HepG2 (cell line): ENCODE results near the gene SAP25. TPM values are rescaled to one million over a fixed set of nuclear protein-coding genes. Genes with fewer than 3 reads are reported as not detected.

ENCODE experiments used
- ATAC-seq: fragments of 200-7000 bp; cut with Tn5 transposase; 3 replicates; pipeline ENCODE4 v1.9.1; 2020; ENCODE audit warnings: mild to moderate bottlenecking, moderate library complexity
- BruUV-seq: library from RNA; stranded (reverse); fragments of 400-500 nt; replicated peaks from 2 replicates; lab custom pipeline; 2021; lab: Mats Ljungman, UMichigan
- CTCF ChIA-PET: fragments of 300-600 bp; formaldehyde crosslinking; extraction: SDS; loops from one replicate; lab custom pipeline; 2021; ENCODE audit warnings: low total read pairs, inconsistent platforms, low intra/inter-chr PET ratio; lab: Yijun Ruan, JAX
- POLR2A ChIA-PET: fragments of 350-600 bp; sonication (Branson Sonifier 250); formaldehyde crosslinking; loops from one replicate; lab custom pipeline; 2020; ENCODE audit warnings: antibody characterized with exemption, inconsistent platforms; lab: Yijun Ruan, JAX
- DNase-seq: peaks from one replicate; pipeline ENCODE4 v3.0.0-alpha.2; 2015; ENCODE audit warnings: low spot score
- FAIRE-seq: peaks from 3 replicates; lab custom pipeline; 2011; peaks lifted over from hg19 to GRCh38; lab: Jason Lieb, UNC
- H2AFZ ChIP-seq: one replicate; pipeline ENCODE4 v1.6.1; 2011; ENCODE audit warnings: low read length, inconsistent platforms
- H3K27ac ChIP-seq: fragments of 300-600 bp; 3 replicates; pipeline ENCODE4 v1.8.0; 2011; ENCODE audit warnings: mixed run types, mild to moderate bottlenecking, mixed read lengths, low read length, inconsistent platforms; ENCODE audit not compliant: insufficient read depth; ENCODE audit errors: extremely low read length
- H3K27me3 ChIP-seq, 2 experiments: fragments of 200-600 bp in 1 of 2; 2 replicates in 1 of 2; 3 replicates in 1 of 2; pipeline versions ENCODE4 v1.6.0 to v1.8.0; 2011; ENCODE audit warnings: low read length in 2 of 2, mild to moderate bottlenecking in 2 of 2, moderate library complexity in 2 of 2, inconsistent platforms in 1 of 2; ENCODE audit not compliant: insufficient read depth in 2 of 2, control insufficient read depth in 1 of 2
- H3K36me3 ChIP-seq, 2 experiments: fragments of 200-600 bp in 1 of 2; replicated peaks in 1 of 2; 2 replicates in 1 of 2; 3 replicates in 1 of 2; pipeline versions ENCODE4 v1.5.1 to v1.8.0; 2011; ENCODE audit warnings: low read length in 2 of 2, inconsistent platforms in 1 of 2; ENCODE audit not compliant: insufficient read depth in 2 of 2, control insufficient read depth in 1 of 2
- H3K4me1 ChIP-seq: 2 replicates; pipeline ENCODE4 v1.5.1; 2012; ENCODE audit warnings: low read length, inconsistent platforms; ENCODE audit not compliant: insufficient read depth
- H3K4me2 ChIP-seq: 2 replicates; pipeline ENCODE4 v1.6.0; 2011; ENCODE audit warnings: low read depth, low read length, inconsistent platforms
- H3K4me3 ChIP-seq, 3 experiments: fragments of 200-600 bp in 1 of 3; sonication (generic), shearing (Covaris generic) in 1 of 3; replicated peaks in 1 of 3; 2 replicates each; pipeline ENCODE4 v1.5.1; 2011 to 2016; ENCODE audit warnings: low read length in 3 of 3, inconsistent platforms in 2 of 3, low read depth in 2 of 3, mild to moderate bottlenecking in 2 of 3, control low read depth in 1 of 3, mixed read lengths in 1 of 3; ENCODE audit not compliant: insufficient read depth in 1 of 3
- H3K79me2 ChIP-seq: one replicate; pipeline ENCODE4 v1.6.1; 2011; ENCODE audit warnings: low read length, inconsistent platforms; ENCODE audit not compliant: insufficient read depth
- H3K9ac ChIP-seq: 2 replicates; pipeline ENCODE4 v1.6.0; 2011; ENCODE audit warnings: mild to moderate bottlenecking, low read depth, low read length, inconsistent platforms; ENCODE audit not compliant: insufficient read depth
- H3K9me3 ChIP-seq: 2 replicates; pipeline ENCODE4 v1.5.1; 2012; ENCODE audit warnings: mild to moderate bottlenecking, low read length
- H4K20me1 ChIP-seq: 2 replicates; pipeline ENCODE4 v1.6.0; 2011; ENCODE audit warnings: inconsistent platforms, mild to moderate bottlenecking, low read length, moderate library complexity; ENCODE audit not compliant: insufficient read depth
- ATF1 ChIP-seq: IDR thresholded peaks from 2 replicates; pipeline ENCODE4 v1.6.1; 2016; ENCODE audit warnings: mild to moderate bottlenecking, control low read depth
- HCFC1 ChIP-seq: fragments of 150-350 bp; IDR thresholded peaks from 2 replicates; pipeline ENCODE4 v1.6.1; 2014; ENCODE audit warnings: low read depth, low read length
- HNRNPL ChIP-seq: fragments of 200-400 bp; formaldehyde crosslinking; IDR thresholded peaks from 2 replicates; pipeline ENCODE4 v1.6.1; 2017; ENCODE audit warnings: mild to moderate bottlenecking, low read depth, low read length
- KMT2A ChIP-seq: sonication (generic); formaldehyde crosslinking; IDR thresholded peaks from 2 replicates; pipeline ENCODE4 v1.4.0; 2020; ENCODE audit warnings: missing genetic modification reagents
- NFIB ChIP-seq: sonication (generic); formaldehyde crosslinking; IDR thresholded peaks from 2 replicates; pipeline ENCODE4 v1.9.0; 2021; ENCODE audit warnings: missing genetic modification reagents, mild to moderate bottlenecking, borderline replicate concordance
- PHF21A ChIP-seq: sonication (generic); formaldehyde crosslinking; IDR thresholded peaks from 2 replicates; pipeline ENCODE4 v1.5.0; 2020; ENCODE audit warnings: mild to moderate bottlenecking, missing genetic modification reagents
- RAD51 ChIP-seq: fragments of 450-650 bp; IDR thresholded peaks from 2 replicates; pipeline ENCODE4 v1.6.1; 2016; ENCODE audit warnings: borderline replicate concordance
- RORA ChIP-seq: sonication (generic); formaldehyde crosslinking; IDR thresholded peaks from 2 replicates; pipeline ENCODE4 v1.5.0; 2020; ENCODE audit warnings: mild to moderate bottlenecking, missing genetic modification reagents, moderate library complexity
- RXRA ChIP-seq: sonication (generic); formaldehyde crosslinking; IDR thresholded peaks from 2 replicates; pipeline ENCODE4 v1.5.1; 2020; ENCODE audit warnings: missing genetic modification reagents
- TCF7L2 ChIP-seq: IDR thresholded peaks from 2 replicates; pipeline ENCODE4 v1.6.1; 2011; ENCODE audit warnings: mild to moderate bottlenecking, low read depth, low read length, moderate library complexity
- TERF1 ChIP-seq: sonication (generic); formaldehyde crosslinking; IDR thresholded peaks from 2 replicates; pipeline ENCODE4 v1.8.0; 2022; ENCODE audit warnings: mild to moderate bottlenecking, missing genetic modification reagents, moderate library complexity
- WIZ ChIP-seq: sonication (generic); formaldehyde crosslinking; IDR thresholded peaks from 2 replicates; pipeline ENCODE4 v1.5.1; 2020; ENCODE audit warnings: mild to moderate bottlenecking, missing genetic modification reagents
- ZBTB21 ChIP-seq: sonication (generic); formaldehyde crosslinking; IDR thresholded peaks from 2 replicates; pipeline ENCODE4 v1.4.0; 2020; ENCODE audit warnings: missing genetic modification reagents
- ZBTB26 ChIP-seq: IDR thresholded peaks from 2 replicates; pipeline ENCODE4 v1.6.1; 2016; ENCODE audit warnings: missing compliant biosample characterization, missing genetic modification reagents, borderline replicate concordance
- ZNF530 ChIP-seq: sonication (generic); formaldehyde crosslinking; IDR thresholded peaks from 2 replicates; pipeline ENCODE4 v1.5.0; 2020; ENCODE audit warnings: low read depth, mild to moderate bottlenecking, missing genetic modification reagents
- ZNF670 ChIP-seq: sonication (generic); formaldehyde crosslinking; IDR thresholded peaks from 2 replicates; pipeline ENCODE4 v1.8.0; 2022; ENCODE audit warnings: mild to moderate bottlenecking, missing genetic modification reagents, borderline replicate concordance
- ZNF768 ChIP-seq: sonication (generic); formaldehyde crosslinking; IDR thresholded peaks from 2 replicates; pipeline ENCODE4 v1.4.0; 2020; ENCODE audit warnings: missing genetic modification reagents
- WGBS: methylation state at CpG from one replicate; pipeline ENCODE4 v1.1.6; 2017; ENCODE audit warnings: low lambda C conversion rate; 5-methylcytosine and 5-hydroxymethylcytosine counted together
- in situ Hi-C: cut with HindIII; loops from 2 replicates; pipeline ENCODE4 v1.10.0; 2017; ENCODE audit warnings: low pct_unique_long_range_greater_than_20kb; ENCODE audit not compliant: extremely low pct_ligation_motif_present
- intact Hi-C: fragments of 100-400 bp; cut with micrococcal nuclease; formaldehyde crosslinking; loops from one replicate; pipeline ENCODE4 v1.10.0; 2022; ENCODE audit not compliant: unreplicated experiment
- polyA plus RNA-seq, 8 experiments: library from polyadenylated mRNA; depleted of rRNA in 3 of 8; stranded (reverse) in 7 of 8; unstranded in 1 of 8; fragments of >200 nt; fragmentation: Illumina TruSeq in 4 of 8; extraction: Trizol in 4 of 8; gene quantifications; 2 replicates each; pipeline versions ENCODE4 v1.2.1 to v1.2.3, GENCODE V29; 2011 to 2016; ENCODE audit warnings: low read depth in 4 of 8, missing spikeins in 1 of 8, mixed read lengths in 1 of 8; ENCODE audit not compliant: insufficient read depth in 1 of 8
- total RNA-seq, 5 experiments: library from RNA; depleted of rRNA; stranded (reverse); fragments of >200 nt; fragmentation: Illumina TruSeq; extraction: Trizol; gene quantifications; 2 replicates each; pipeline ENCODE4 v1.2.3, GENCODE V29; 2016; ENCODE audit warnings: low read depth in 1 of 5
- TF ChIP-seq, protein P1 (sequence below): sonication (generic); formaldehyde crosslinking; IDR thresholded peaks from 2 replicates; pipeline ENCODE4 v1.5.0; 2020; ENCODE audit warnings: mild to moderate bottlenecking, missing genetic modification reagents

SAP25 gene
- total and polyA plus RNA-seq, 2 of the 13 experiments (the other 11 are each of a cell fraction or from before 2014, with no cell fraction given), result 0.15 to 0.20 TPM

DNA sequence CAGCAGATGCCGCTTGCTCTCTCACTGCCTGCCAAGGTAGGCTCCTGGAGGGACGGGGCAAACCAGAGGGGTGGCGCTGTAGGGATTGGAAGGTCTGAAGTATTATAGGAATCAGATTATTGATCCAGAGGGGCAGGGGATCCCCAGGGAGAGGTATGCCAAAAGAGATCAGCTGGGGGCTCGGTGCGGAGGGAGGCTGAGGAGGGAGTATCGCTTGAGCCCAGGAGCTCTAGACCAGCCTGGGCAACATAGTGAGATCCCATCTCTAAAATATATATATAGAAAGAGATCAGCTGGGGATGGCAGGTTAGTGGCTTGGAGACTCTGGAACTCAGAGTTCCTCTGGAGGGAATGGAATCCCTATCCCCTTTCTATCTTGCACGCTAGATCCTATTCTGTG lies 21.5 kb upstream of the SAP25 start:
- in situ Hi-C loops, result no loop called here
- H3K27ac ChIP-seq, result no peak overlapping the region
- peaks cover 23% of the 10 kb centered on the region for H3K4me1 ChIP-seq
- ATAC-seq (no peak), FAIRE-seq (no peak), DNase-seq (no peak)
- ChIA-PET POLR2A (interaction anchor here (1.6 kb wide), 1 partner anchor 9 kb away, joined by 8 read pairs; the partner anchor contains the start of genes FBXO24 and LRCH4), CTCF (no interaction called here)
- H3K9ac ChIP-seq, result no peak overlapping the region
- H3K36me3 ChIP-seq, result no peaks in the 10 kb centered on the region
- H4K20me1 ChIP-seq, result no peaks in the 10 kb centered on the region
- no peak overlapping the region for H3K4me2 ChIP-seq
- BruUV-seq, result no TSS peak
- TF ChIP-seq HNRNPL (no peak), WIZ (CRISPR knock-in tag) (no peak), RAD51 (no peak), TCF7L2 (no peak), ZBTB26 (CRISPR knock-in tag) (no peak), PHF21A (no peak), ZNF530 (CRISPR knock-in tag) (no peak), KMT2A (CRISPR knock-in tag) (no peak), RORA (CRISPR knock-in tag) (no peak), RXRA (CRISPR knock-in tag) (no peak), ATF1 (no peak), ZNF768 (no peak), ZBTB21 (CRISPR knock-in tag) (no peak), NFIB (CRISPR knock-in tag) (no peak), ZNF670 (CRISPR knock-in tag) (no peak), HCFC1 (no peak), TERF1 (no peak)
- TF ChIP-seq, protein P1, sequence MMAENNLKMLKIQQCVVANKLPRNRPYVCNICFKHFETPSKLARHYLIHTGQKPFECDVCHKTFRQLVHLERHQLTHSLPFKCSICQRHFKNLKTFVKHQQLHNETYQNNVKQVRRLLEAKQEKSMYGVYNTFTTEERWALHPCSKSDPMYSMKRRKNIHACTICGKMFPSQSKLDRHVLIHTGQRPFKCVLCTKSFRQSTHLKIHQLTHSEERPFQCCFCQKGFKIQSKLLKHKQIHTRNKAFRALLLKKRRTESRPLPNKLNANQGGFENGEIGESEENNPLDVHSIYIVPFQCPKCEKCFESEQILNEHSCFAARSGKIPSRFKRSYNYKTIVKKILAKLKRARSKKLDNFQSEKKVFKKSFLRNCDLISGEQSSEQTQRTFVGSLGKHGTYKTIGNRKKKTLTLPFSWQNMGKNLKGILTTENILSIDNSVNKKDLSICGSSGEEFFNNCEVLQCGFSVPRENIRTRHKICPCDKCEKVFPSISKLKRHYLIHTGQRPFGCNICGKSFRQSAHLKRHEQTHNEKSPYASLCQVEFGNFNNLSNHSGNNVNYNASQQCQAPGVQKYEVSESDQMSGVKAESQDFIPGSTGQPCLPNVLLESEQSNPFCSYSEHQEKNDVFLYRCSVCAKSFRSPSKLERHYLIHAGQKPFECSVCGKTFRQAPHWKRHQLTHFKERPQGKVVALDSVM, result no peak
- TF ChIP-seq, all 625 proteins: peak for 0
- Histone ChIP-seq H2AFZ (no peak overlapping the region), H3K27me3 (peaks cover 2 to 17% of the 10 kb centered on the region in 2 experiments; a peak in 3 of 5 replicates), H3K4me3 (no peak overlapping the region), H3K79me2 (no peaks in the 10 kb centered on the region), H3K9me3 (no peaks in the 10 kb centered on the region)
- intact Hi-C loops, result no loop called here
- 69% methylated on average over 7 of the region's 7 CpGs for WGBS
